HG02571 (cell line): ENCODE measurements around the gene ABCG1.
"Not testable (repeated sequence)": the region's sequence is repeated elsewhere in the genome, so short reads cannot be mapped to it uniquely, and the experiment has no call there.

Experiments
- ATAC-seq: cut with Tn5 transposase; IDR thresholded peaks from one replicate; pipeline ENCODE4 v1.9.1; 2021; ENCODE audit warnings: mild to moderate bottlenecking, moderate library complexity; ENCODE audit not compliant: unreplicated experiment

ABCG1 gene

GRCh38 chr21:42218836-42219605 is at the start of gene ABCG1:
ABCG1 (plus strand) TSS chr21:42219140; CDS start chr21:42219263, 123 bp downstream.
- ATAC-seq: no peak

- ATAC-seq: no peak
Measured at GRCh38 chr21:42169758-42170157, 49.2 kb upstream of the ABCG1 start.

- ATAC-seq: no peak
Measured at GRCh38 chr21:42171091-42172053, 47.6 kb upstream of the ABCG1 start.

GRCh38 chr21:42172596-42173483 is 46.1 kb upstream of the ABCG1 start:
- no peak for ATAC-seq

- no peak for ATAC-seq
Measured at GRCh38 chr21:42174173-42174572, 44.8 kb upstream of the ABCG1 start.

- no peak for ATAC-seq
Measured at GRCh38 chr21:42175110-42175710, 43.7 kb upstream of the ABCG1 start.

- ATAC-seq: no peak
Measured at GRCh38 chr21:42176859-42177258, 42.1 kb upstream of the ABCG1 start.

- no peak for ATAC-seq
Measured at GRCh38 chr21:42179316-42179715, 39.6 kb upstream of the ABCG1 start.

- ATAC-seq: not testable (repeated sequence)
Measured at GRCh38 chr21:42180001-42180400, 38.9 kb upstream of the ABCG1 start.

- no peak for ATAC-seq
Measured at GRCh38 chr21:42182713-42183371, 36.1 kb upstream of the ABCG1 start.

- no peak for ATAC-seq
Measured at GRCh38 chr21:42183374-42184266, 35.3 kb upstream of the ABCG1 start.

- no peak for ATAC-seq
Measured at GRCh38 chr21:42186591-42186990, 32.3 kb upstream of the ABCG1 start.

GRCh38 chr21:42187976-42188653 is 30.8 kb upstream of the ABCG1 start:
- peak; percentile 78 for ATAC-seq

GRCh38 chr21:42188663-42189062 is 30.3 kb upstream of the ABCG1 start:
- no peak for ATAC-seq

GRCh38 chr21:42189431-42189830 is 29.5 kb upstream of the ABCG1 start:
- no peak for ATAC-seq

- no peak for ATAC-seq
Measured at GRCh38 chr21:42189860-42190485, 29.0 kb upstream of the ABCG1 start.

GRCh38 chr21:42190486-42190863 is 28.5 kb upstream of the ABCG1 start:
- no peak for ATAC-seq

GRCh38 chr21:42191064-42191463 is 27.9 kb upstream of the ABCG1 start:
- ATAC-seq: no peak
